PFSK-1 (cell line): Measurements from ENCODE around the gene PEX11A.

ENCODE experiments used
- FOXP2 ChIP-seq: optimal IDR thresholded peaks from 2 replicates; pipeline ENCODE3; 2011; ENCODE audit warnings: borderline replicate concordance, control low read depth, inconsistent platforms; ENCODE audit not compliant: insufficient read depth; ENCODE audit errors: extremely low read length, extremely low read depth
- POLR2AphosphoS5 ChIP-seq: IDR thresholded peaks from 2 replicates; pipeline ENCODE4 v1.6.1; 2012; ENCODE audit warnings: low read depth, mild to moderate bottlenecking, control low read depth, low read length, moderate library complexity
- SIN3A ChIP-seq: IDR thresholded peaks from 2 replicates; pipeline ENCODE4 v1.6.1; 2012; ENCODE audit warnings: mild to moderate bottlenecking, low read length, moderate library complexity, borderline replicate concordance; ENCODE audit not compliant: insufficient read depth
- TAF1 ChIP-seq: IDR thresholded peaks from 2 replicates; pipeline ENCODE4 v1.6.1; 2012; ENCODE audit warnings: low read length, control low read depth, borderline replicate concordance; ENCODE audit not compliant: insufficient read depth
- TF ChIP-seq, protein P1 (sequence below), 2 experiments: IDR thresholded peaks; 2 replicates each; pipeline versions ENCODE4 v1.6.1 to v1.8.0; 2011 to 2012; ENCODE audit warnings: low read depth in 2 of 2, low read length in 2 of 2, control low read depth in 1 of 2, inconsistent platforms in 1 of 2, mild to moderate bottlenecking in 1 of 2, moderate library complexity in 1 of 2; ENCODE audit not compliant: insufficient read depth in 1 of 2

The PEX11A gene

GRCh38 chr15:89654847-89655805, 35.4 kb downstream of the PEX11A start, which contains the start of gene KIF7:
KIF7 (minus strand) TSS chr15:89655467; CDS start chr15:89652930, 2,537 bp downstream.
- peak; percentile 55 for TF ChIP-seq FOXP2
- TF ChIP-seq POLR2AphosphoS5: no peak

- no peak for TF ChIP-seq FOXP2
- no peak for TF ChIP-seq SIN3A
- no peak for TF ChIP-seq TAF1
- TF ChIP-seq, protein P1, sequence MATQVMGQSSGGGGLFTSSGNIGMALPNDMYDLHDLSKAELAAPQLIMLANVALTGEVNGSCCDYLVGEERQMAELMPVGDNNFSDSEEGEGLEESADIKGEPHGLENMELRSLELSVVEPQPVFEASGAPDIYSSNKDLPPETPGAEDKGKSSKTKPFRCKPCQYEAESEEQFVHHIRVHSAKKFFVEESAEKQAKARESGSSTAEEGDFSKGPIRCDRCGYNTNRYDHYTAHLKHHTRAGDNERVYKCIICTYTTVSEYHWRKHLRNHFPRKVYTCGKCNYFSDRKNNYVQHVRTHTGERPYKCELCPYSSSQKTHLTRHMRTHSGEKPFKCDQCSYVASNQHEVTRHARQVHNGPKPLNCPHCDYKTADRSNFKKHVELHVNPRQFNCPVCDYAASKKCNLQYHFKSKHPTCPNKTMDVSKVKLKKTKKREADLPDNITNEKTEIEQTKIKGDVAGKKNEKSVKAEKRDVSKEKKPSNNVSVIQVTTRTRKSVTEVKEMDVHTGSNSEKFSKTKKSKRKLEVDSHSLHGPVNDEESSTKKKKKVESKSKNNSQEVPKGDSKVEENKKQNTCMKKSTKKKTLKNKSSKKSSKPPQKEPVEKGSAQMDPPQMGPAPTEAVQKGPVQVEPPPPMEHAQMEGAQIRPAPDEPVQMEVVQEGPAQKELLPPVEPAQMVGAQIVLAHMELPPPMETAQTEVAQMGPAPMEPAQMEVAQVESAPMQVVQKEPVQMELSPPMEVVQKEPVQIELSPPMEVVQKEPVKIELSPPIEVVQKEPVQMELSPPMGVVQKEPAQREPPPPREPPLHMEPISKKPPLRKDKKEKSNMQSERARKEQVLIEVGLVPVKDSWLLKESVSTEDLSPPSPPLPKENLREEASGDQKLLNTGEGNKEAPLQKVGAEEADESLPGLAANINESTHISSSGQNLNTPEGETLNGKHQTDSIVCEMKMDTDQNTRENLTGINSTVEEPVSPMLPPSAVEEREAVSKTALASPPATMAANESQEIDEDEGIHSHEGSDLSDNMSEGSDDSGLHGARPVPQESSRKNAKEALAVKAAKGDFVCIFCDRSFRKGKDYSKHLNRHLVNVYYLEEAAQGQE (IDR thresholded peaks at IDR 0.05; ENCODE audit: insufficient read depth in 1 of 2, low read depth in 2 of 2, low read length in 2 of 2): no peak
- no peak for TF ChIP-seq POLR2AphosphoS5
Measured at GRCh38 chr15:89654301-89654761, 36.2 kb downstream of the PEX11A start.

GRCh38 chr15:89653578-89653977, 37.0 kb downstream of the PEX11A start:
- TF ChIP-seq, protein P1 (IDR thresholded peaks at IDR 0.05; ENCODE audit: insufficient read depth in 1 of 2, low read depth in 2 of 2, low read length in 2 of 2): no peak
- TF ChIP-seq TAF1 (no peak), FOXP2 (no peak)

- TF ChIP-seq FOXP2 (no peak), TAF1 (no peak), POLR2AphosphoS5 (no peak)
- TF ChIP-seq, protein P1 (IDR thresholded peaks at IDR 0.05; ENCODE audit: insufficient read depth in 1 of 2, low read depth in 2 of 2, low read length in 2 of 2): no peak
Measured at GRCh38 chr15:89652666-89653065, 37.9 kb downstream of the PEX11A start.

DNA sequence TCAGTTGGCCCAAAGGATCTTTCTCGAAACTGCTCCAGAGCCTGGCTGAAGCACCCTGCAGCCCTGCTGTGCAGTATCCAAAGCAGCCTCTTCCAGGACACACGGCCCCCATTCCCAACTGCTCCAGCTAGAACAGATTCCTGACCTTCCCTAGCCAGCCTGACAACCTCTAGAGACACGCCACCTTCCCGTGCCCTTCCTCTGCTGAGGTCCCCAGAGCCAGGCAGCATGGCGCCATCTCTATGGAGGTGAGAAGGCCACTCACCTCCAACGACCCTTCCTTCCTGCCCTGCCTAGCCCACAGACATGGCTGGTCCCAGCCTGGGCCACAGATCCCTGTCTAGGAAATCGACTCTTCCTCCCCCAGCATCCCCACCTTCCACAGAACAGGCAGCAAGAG, 38.4 kb downstream of the PEX11A start:
- TF ChIP-seq TAF1 (no peak), FOXP2 (no peak), SIN3A (no peak), POLR2AphosphoS5 (no peak)
- TF ChIP-seq, protein P1 (IDR thresholded peaks at IDR 0.05; ENCODE audit: insufficient read depth in 1 of 2, low read depth in 2 of 2, low read length in 2 of 2): no peak
